ENCODE measurements around the gene ZNF678.
"Not testable (repeated sequence)": the region's sequence is repeated elsewhere in the genome, so short reads cannot be mapped to it uniquely, and the experiment has no call there.

The ZNF678 gene

GRCh38 chr1:227607336-227607898, 44.1 kb downstream of the ZNF678 start:
- DNase-seq, result no peak

DNA sequence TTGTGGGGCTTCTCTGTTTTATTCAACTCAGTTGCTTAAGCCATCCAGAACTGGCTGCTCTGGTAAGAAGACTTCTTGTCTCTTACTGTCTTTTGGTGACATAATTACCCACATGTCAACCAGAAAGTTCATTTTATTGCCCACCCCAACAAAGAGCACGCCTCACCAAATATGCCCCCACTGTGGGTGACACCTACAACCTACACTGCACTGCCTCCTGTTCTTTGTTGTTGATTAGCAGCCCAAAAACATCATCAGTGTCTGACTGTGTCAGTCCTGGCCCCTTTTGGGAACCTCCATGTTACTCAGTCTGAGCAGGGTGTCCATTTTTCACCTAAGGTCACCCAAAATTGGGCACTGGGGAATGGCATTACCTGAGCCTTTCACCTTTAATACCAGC, 49.3 kb downstream of the ZNF678 start:
- no peak for DNase-seq

DNA sequence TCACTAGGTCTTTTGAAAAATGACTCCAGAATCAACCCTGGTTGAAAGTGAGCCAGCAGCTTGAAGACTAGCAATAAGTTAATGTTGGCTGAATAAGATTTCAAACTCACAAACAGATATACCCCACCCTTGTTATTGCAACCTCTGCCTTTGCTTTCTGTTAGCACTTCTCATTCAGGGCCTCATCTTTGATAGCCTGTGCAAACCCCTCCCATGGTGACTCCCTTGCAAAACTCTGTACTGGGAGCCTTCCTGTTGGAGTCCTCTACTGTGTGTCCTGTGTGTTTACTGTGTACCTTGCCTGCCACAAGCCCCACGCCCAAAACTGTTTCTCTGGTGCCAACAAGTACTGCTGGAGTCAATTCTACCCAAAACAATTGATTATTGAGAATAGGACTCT, 50.2 kb downstream of the ZNF678 start:
- no peak for DNase-seq

- no peak for DNase-seq
These were observed 57.9 kb downstream of the ZNF678 start for GRCh38 chr1:227621211-227621610.

- no peak for DNase-seq
These were observed 59.6 kb downstream of the ZNF678 start for GRCh38 chr1:227622739-227623475.

- no peak for DNase-seq
These were observed 69.0 kb downstream of the ZNF678 start for GRCh38 chr1:227632325-227632724.

- DNase-seq, result no peak
These were observed 72.2 kb downstream of the ZNF678 start for GRCh38 chr1:227635596-227635995.

DNA sequence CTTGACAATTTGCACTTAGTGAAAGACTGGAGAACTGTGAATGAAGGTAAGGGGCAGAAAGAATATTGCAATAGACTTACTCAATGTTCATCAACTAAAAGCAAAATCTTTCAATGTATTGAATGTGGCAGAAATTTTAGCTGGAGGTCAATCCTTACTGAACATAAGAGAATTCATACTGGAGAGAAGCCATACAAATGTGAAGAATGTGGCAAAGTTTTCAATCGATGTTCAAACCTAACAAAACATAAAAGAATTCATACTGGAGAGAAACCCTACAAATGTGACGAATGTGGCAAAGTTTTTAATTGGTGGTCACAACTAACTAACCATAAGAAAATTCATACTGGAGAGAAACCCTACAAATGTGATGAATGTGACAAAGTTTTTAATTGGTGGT, 91.1 kb downstream of the ZNF678 start:
- DNase-seq, result no peak

DNA sequence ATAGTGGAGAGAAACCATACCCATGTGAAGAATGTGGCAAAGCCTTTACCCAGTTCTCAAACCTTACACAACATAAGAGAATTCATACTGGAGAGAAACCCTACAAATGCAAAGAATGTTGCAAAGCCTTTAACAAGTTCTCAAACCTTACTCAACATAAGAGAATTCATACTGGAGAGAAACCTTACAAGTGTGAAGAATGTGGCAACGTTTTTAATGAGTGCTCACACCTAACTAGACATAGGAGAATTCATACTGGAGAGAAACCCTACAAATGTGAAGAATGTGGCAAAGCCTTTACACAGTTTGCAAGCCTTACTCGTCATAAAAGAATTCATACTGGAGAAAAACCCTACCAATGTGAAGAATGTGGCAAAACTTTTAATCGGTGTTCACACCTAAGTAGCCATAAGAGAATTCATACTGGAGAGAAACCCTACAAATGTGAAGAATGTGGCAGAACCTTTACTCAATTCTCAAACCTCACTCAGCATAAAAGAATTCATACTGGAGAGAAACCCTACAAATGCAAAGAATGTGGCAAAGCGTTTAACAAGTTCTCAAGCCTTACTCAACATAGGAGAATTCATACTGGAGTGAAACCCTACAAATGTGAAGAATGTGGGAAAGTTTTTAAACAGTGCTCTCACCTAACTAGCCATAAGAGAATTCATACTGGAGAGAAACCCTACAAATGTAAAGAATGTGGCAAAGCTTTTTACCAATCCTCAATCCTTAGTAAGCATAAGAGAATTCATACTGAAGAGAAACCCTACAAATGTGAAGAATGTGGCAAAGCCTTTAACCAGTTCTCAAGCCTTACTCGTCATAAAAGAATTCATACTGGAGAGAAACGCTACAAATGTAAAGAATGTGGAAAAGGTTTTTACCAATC, 91.7 kb downstream of the ZNF678 start:
- DNase-seq, result no peak

DNA sequence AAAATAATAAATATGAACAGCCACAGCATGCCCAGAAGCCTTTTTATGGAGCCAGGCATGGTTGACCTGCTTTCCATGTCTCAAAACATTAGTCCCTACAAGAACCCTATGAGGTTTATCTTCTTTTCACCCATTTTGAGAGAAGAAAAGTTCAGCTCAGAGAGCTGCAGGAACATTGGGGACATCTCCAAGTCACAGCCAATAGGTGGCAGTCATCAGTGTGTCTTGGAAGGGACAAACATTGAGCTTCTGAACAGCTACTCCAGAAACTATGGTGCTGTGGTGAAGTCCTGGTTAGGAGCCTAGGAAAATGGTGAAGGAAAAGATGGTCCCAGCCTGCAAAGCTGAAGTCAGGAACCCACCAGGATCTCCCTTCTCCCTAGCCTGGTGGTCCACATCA, 98.1 kb downstream of the ZNF678 start:
- DNase-seq, result no peak

DNA sequence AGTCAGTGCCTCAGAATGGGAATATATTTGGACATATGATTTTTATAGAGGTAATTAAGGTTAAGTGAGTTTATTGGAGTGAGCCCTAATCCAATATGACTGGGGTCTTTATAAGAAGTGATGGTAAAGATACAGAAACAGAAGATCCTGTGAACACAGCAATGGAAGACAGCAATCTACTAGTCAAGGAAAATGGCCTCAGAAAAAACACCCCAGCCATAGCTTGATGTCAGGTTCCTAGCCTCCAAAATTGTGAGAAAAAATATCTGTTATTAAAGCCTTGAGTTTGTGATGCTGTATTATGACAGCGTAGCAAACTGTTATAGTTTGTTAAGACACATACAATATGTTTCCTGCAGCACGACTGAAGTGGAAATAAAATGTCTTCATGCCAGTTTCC, 99.6 kb downstream of the ZNF678 start:
- DNase-seq, result no peak

DNA sequence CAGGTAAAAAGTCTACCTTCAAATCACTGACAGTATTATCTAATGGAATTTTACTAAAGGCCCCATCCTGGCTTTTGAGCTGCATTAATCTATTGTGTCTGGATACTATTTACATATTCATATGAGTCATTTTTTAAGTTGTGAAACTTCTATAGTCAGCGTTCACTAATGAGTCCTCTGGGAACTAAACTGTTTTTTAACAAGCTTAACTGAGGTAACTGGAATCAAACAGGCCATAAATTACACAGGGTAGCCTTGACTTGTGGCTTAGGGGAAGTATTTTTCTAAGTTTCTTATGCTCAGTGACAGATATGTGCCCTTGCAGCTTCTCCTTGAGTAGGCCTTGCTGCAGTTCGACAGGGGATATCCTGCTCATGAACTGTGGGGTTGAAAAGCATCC, 102.9 kb downstream of the ZNF678 start:
- no peak for DNase-seq

DNA sequence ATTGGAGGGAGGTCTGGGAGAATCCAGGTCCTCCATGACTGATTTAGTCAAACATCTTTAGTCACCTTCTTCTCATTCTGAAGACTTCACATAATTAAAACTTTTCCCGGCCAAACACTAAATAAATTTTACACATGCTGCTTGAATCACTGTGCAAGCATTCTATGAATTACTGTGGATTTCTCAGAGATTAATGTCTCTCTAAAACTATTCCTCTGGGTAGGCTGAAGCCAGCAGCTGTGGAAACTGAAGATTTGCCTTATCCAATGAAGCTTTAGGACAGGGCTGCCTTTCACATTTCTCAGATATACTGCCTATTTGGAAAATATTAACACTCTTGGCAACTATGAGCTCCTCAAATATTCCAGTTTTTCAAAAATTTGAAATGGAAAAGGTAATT, 110.1 kb downstream of the ZNF678 start:
- DNase-seq, result no peak

- no peak for DNase-seq
These were observed 122.5 kb downstream of the ZNF678 start for GRCh38 chr1:227685807-227686206.

DNA sequence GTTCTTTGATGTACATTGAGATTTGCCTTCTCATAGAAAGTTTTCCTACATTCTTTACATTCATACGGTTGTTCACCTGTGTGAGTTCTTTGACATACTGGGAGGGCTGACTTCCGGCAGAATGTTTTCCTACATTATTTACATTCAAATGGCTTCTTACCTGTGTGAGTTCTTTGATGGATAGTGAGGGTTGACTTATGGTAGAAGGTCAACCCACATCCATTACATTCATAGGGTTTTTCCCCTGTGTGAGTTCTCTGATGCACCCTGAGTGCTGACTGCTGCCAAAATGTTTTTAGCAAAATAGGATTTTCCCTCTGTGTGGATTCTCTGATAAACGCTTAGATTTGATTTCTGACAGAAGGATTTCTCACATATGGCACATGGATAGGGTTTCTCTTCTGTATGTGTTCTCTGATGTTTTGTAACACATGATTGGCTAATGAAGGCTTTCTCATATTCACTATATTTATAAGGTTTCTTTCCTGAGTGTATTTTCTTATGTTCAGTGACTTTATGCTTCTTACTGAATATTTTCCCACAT, 134.0 kb downstream of the ZNF678 start:
- no peak for DNase-seq

DNA sequence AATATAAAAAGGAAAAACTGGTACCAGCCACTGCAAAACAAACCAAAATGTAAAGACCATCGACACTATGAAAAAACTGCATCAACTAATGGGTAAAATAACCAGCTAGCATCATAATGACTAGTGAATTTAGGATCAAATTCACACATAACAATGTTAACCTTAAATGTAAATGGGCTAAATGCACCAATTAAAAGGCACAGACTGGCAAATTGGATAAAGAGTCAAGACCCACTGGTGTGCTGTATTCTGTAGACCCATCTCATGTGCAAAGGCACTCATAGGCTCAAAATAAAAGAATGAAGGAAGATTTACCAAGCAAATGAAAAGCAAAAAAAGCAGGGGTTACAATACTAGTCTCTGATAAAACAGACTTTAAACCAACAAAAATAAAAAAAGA, 138.3 kb downstream of the ZNF678 start:
- not testable (repeated sequence) for DNase-seq

- DNase-seq, result no peak
These were observed 144.5 kb downstream of the ZNF678 start for GRCh38 chr1:227707846-227708245.

GRCh38 chr1:227709451-227709850, 146.1 kb downstream of the ZNF678 start:
- DNase-seq, result no peak

DNA sequence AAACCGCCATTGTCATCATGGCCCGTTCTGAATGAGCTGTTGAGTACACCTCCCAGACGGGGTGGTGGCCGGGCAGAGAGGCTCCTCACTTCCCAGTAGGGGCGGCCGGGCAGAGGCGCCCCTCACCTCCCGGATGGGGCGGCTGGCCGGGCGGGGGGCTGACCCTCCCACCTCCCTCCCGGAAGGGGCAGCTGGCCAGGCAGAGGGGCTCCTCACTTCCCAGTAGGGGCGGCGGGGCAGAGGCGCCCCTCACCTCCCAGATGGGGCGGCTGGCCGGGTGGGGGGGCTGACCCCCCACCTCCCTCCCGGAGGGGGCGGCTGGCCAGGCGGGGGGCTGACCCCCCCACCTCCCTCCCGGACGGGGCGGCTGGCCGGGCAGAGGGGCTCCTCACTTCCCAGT, 147.1 kb downstream of the ZNF678 start:
- not testable (repeated sequence) for DNase-seq

DNA sequence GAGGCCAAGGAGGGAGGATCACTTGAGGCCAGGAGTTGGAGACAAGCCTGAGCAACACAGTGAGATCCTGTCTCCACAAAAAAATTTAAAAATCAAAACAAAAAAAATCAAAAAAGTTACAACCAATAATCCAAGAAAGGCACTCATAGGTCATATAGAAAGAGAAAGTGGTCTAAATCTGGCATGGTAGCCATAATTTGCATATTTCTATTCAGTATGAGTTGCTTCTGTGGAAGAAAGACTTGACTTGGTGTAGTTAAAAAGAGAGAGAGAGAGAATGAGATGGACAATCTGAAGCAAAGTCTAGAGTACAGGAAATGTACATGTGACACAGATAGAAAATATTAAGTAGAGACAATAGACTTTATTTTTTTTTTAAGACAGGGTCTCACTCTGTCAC, 149.3 kb downstream of the ZNF678 start:
- no peak for DNase-seq

DNA sequence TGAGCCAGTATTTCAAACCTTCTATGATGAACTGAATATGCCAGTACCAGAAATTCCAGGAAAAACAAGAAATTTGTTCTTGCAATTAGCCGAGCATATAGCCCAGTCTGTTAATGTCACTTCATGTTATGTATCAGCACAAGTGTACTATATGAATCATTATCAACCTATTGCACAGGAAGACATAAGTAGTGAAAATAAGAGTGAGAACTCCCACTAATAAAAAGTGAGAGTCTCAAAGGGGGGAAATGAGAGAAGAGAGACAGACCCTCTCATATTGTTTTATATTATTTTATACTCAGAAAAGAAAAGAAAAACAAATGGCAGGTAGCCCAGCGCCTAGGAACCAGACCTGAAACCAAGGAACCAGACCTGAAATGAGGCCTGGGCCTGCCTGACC, 155.6 kb downstream of the ZNF678 start:
- DNase-seq, result no peak

DNA sequence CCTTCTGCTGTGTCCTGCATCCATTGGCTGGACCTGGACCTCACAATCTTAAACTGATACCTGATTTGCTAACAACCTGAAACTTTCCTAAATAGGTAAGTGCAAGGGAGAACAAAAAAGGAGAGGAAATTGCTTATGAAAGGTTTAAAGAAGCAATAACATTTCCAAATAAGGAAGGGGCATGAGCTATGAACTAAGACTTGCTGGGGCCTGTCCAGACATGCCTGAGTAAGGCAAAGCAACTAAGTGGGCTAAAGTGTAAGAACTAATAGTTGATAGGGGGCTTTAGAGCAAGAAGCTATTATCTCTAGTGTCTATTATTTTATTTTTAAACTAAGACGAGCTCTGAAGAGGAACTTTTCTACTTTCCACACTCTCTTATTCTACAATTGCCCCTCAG, 160.1 kb downstream of the ZNF678 start:
- DNase-seq, result no peak

DNA sequence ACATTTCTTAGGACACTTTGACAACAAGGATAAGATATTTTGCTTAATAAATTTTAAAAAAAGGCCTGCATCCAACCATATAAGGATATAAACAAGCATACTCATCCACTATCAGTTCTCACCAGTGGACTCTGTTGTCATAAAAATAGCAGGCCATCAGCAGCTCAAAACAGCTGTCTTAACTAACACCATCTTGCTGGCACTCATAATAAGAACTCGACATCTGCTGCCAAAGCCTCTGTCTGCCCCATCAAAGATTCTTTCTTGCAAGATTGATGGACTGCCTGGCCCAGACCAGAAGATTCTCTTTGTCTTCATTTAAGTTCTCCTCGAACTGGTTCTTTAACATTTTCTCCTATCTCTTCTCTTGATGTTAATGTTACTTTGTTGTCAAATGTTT, 161.7 kb downstream of the ZNF678 start:
- no peak for DNase-seq

- no peak for DNase-seq
These were observed 163.0 kb downstream of the ZNF678 start for GRCh38 chr1:227726318-227726717.
